Activated T-cell treated with anti-CD3 and anti-CD28 coated beads for 24 hours (primary cell): Measurements from ENCODE around the gene C18orf54.
"Not testable (repeated sequence)": the region's sequence is repeated elsewhere in the genome, so short reads cannot be mapped to it uniquely, and the experiment has no call there.

Source experiments
- DNase-seq: peaks from one replicate; pipeline ENCODE4 v3.0.0-alpha.2; 2020; ENCODE audit warnings: low read depth

The C18orf54 gene

DNA sequence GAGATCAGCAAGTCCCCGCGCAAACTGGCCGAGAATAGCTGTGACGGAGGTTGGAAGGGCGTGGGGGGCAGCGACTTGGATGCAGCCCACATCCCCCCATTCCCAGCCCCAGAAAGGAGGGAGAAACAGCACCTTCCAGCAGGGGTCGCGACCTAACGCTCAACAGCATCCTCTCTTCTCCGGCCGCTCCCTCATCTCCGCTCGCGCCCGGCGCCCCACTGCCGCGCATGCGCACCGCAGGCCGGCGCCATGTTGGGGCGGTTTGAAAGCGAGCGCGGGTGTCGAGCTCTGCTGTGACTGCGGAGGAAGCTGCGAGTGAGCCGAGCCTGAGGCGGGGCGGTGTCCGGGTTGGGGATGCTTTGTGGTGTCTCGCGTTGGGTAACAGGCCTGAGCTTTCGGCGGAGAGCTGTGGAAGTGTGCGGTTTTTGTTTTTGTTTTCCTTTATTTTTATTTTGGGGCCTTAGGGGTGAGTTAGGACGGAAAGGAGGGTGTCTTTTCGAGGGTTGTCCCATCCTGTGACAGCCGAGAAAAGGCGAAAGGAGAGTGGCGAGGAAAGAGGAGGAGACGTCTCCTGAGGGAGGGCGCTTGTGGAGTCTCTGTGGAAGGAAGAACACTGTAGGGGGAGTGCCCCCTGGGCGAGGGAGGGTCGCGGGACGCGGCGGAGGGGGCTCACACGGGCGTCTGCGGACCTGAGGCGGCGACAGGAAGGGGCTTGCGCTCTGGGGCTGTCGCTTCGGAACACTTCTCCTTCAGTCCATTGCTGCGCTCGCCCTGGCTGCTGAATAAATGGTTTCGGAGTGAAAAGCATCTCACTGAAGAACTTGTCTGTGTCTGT is at the start of gene C18orf54, which contains the start of gene STARD6:
Gene C18orf54, plus strand, starts transcription at position 247 of the 835 bp plus-strand sequence. CDS start 2,667 bp downstream, outside the sequence.
Gene STARD6, minus strand, starts transcription at position 199 of the 835 bp plus-strand sequence. CDS start 3,285 bp downstream, outside the sequence.
- DNase-seq: peak; percentile 86

DNA sequence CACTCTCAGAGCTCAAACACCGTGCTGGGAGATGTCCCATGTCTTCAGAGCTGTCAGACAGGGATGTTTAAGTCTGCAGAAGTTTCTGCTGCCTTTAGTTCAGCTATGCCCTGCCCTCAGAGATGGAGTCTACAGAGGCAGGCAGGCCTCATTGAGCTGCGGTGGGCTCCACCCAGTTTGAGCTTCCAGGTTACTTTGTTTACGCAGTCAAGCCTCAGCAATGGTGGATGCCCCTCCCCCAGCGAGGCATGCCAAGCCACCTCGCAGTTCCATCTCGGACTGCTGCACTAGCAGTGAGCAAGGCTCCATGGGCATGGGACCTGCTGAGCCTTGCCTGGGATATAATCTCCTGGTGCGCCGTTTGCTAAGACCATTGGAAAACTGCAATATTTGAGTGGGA is 48.1 kb upstream of the C18orf54 start:
- DNase-seq: not testable (repeated sequence)

DNA sequence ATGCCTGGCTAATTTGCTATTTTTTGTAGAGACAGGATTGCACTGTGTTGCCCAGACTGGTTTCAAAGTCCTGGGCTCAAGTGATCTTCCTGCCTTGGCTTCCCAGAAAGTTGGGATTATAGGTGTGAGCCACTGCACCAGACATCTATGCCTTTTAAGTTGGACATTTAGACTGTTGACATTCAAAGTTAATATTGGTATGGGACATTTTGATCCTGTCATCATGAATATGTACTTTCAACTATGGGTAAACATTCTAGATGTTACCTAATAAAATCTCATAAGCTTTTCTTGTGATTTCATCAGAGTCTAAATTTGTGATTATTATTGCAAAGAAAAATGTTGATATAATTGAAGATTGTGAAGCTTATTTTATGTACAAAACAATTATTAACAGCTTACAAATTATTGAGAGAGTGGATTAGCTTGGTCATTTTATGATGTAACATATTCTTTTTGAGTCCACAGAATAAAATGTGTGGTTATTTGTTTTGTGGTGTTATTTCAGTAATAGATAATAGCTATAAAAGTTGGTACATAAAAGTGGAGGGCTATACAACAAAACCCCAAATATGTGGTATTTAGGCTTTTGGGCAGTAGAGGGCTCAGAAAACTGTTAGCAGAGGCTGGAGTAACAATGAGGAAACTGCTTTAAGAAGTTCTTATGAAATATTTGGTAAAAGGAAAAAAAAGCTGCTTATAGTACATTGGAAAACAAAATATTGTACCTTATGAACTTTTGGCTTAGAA is 41.5 kb upstream of the C18orf54 start:
- DNase-seq: no peak

DNA sequence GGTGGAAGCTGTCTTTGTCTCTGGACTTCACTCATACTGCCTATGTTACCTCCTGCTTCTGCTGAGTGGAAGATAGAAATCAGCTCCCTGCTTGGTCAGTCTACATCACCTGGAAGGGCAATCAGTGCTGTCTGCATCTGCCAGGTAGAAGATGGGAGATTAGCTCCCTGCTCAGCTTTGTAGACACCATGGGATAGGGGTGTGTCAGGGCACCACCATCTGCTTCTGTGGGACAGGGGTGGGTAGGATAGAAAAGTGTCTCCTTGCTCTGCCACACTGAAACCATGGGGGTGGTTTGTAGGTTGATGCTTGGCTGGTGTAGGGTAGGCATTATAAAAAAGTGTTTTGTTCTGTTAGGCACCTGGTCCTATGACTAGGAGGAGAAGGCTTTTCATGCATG is 34.1 kb upstream of the C18orf54 start:
- no peak for DNase-seq

DNA sequence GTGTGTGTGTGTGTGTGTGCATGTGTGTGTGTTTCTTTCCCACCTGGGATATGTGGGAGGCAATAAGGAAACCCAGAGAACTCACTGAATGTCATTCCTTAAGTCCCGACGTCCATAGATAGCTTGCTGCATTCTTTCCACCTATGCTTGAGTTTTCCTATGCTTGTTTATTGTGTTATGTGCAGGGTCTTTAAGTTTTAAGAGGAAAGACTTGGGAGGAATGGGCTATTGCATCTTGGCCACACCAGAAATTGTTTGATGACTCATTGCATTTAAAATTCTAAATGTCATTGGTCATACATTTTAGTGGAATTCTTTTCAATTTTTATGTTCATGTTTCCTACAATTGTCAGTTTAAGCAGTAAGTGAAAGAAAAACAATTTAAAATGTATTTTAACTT is 33.7 kb upstream of the C18orf54 start:
- no peak for DNase-seq

DNA sequence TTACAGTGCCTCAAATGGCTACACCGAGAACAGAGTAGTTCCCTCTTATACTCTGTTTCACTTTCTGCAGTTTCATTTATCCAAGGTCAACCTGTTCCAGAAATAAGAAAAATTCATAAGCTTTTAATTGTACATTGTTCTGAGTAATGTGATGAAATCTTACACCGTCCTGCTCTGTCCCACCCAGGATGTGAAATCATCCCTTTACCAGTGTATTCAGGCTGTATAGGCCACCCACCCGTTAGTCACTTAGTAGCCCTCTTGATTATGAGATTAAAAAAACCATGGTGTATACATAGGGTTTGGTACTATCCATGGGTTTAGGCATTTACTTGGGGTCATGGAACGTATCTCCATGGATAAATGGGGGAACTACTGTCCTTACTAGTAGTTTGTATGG is 29.9 kb upstream of the C18orf54 start:
- DNase-seq: no peak

DNA sequence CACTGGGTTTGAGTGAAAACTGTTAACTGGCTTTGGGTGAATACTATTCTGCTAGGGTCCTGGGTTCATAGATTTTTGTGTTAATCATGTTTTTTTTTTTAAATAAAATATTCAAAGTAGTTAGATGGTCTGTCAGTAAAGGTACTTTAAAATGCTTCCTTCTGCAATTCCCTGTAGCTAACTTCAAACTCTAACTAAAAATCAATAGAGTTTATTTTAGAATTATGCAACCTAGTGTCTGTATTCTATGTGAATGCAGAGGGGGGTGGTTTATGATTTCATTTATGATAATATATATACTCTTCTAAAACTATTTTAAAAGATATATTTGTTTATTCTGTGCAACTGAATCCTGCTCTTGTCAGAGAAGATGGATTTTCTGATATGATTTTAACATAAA is 27.9 kb upstream of the C18orf54 start:
- DNase-seq: no peak

DNA sequence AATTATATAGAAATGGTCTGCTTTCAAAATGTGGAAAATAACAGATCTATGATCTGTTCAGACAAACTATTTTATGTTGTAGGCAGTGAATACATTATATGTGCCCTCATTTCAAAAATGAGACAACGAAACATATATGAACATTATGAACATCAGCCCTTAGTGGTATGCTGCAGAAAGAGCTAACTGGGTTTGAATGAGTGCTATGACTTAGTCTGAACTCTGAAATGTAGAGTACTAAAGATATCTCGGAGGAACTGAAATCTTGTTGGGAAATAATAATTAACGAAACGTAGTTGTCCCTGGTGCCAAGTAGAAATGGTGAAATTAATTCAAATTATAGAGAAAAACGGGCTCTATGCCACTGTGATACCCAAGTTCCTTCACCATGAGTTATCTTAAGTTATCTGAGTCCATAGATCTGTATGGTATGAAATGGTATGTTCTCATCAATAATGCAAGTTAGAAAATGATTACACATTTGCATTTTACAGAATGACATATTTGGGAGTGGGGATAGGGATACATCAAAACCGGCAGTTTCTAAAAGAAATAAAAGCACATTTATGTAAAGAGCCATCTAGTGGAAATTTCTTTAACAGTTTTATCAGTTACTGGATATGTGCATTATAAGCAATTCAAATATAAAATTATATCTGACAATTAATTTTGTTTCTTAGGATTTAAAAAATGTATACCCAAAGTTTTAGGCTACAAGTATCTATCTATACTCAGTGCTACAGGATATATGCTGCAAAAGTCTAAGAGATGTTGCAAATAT is 26.7 kb upstream of the C18orf54 start:
- DNase-seq: no peak

DNA sequence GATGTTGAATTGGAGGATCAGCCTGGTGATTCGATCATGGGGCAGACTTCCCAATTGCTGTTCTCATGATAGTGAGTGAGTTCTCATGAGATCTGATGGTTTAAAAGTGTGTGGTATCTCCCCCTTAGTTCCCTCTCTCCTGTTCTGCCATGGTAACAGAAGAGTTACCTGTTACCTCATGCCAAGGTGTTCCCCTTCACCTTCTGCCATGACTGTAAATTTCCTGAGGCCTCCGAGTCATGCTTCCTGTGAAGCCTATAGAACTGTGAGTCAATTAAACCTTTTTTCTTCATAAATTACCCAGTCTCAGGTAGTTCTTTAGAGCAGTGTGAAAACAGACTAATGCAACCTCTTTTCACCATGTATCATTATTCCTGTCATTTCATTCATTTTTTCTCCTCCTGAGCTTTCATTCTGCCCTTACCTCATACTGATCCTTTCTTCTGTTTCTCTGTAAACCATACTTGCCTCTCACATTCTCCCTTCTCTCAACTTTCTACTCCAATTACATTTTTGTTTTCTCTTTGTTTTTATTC is 22.0 kb upstream of the C18orf54 start:
- DNase-seq: no peak

DNA sequence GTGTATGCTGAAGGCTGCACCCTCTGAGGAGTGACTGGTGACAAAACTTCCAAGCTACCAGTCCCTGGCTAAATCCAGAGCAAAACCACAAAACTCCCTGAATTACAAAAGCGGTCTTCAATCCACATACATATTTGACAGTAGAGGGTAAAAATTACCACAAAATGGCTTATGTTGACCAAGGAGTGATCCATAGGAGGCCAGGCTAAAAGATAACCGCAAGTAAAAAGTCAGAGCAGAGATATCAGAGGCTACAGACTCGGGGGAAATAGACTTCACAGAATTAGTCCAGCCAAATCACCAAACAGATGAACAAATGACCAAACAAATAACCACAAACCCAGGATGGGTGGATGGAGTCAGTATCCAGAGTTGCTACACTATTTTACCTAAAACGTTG is 19.5 kb upstream of the C18orf54 start:
- DNase-seq: no peak

DNA sequence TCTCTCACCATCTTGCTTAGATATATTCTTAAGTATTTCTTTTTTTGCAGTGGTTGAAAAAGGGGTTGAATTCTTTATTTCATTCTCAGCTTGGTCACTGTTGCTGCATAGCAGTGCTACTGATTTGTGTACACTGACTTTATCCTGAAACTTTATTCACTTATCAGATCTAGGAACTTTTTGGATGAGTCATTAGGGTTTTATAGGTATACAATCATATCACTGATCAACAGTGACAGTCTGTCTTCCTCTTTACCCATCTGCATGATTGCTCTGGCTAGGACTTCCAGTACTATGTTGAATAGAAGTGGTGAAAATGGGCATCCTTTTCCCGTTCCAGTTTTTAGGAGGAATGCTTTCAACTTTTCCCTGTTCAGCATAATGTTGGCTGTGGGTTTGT is 6.5 kb upstream of the C18orf54 start:
- DNase-seq: no peak

DNA sequence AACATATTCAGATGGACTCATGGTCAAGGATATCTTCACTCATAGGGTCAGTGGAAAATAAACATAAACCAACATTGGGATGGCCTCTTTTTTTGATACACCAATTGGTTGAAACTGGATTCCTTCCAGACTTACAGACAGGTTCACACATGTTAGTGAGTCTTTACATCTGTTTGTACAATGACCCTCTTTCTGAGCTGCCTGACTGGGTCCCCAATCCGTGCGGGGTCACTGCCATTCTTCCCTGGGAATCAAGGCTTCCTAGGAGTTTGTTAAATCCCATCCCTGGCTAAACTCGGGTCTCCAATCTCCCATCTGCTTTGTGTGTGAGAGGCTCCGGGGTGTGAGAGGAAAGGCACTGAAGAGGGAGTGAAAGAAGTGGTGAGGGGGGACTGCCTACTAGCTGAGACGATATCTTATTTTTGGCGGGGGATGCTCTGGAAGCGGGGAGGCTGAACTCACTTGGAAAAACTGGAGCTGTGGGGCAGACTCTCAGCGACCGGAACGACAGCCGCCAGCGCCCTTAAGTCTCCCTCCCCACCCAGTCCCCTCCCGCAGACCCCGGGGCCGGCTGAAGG is 535 bp upstream of the C18orf54 start:
- no peak for DNase-seq

DNA sequence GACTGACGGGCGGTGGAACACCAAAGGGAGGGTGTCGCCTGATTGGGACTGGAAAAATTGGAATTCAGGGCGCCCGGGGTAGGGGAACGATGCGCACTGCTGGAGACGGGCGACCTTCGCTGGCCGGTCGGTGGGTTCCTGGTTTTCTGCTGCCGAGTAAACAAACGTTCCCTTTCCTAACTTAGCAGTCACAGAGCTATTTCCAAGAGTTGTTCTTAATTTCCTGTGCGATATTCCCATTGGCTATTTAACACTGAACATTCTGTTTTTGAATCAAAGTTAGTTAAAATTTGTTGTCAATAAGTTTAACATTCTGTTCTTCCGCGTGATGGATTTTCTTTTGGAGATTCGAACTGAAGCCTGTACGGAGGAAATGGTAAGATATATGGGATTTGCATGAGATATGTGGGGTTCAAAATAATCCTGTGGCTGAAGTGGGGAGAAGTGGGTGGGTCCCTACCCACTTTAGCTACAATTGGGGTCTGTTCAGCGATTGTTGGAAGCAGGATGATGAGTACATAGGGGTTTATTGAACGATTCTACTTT is 862 bp downstream of the C18orf54 start:
- DNase-seq: no peak

DNA sequence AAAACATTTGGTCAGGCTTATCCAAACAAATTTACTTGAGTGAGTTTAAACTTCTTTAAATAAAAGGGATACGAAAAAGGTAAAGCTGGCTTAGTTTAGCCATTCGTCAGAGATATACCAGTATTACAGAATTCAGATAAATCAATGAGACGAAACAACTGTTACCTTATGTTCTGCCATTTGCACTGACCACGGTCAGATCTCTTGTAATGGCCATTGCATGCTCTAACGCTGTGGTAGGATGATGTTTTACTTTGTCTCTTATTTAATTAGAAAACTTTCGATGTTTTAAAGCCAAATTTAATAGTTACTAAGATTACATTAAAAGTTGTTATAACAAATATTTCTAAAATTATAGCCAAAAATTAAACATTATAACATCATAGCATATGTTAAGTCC is 1.5 kb downstream of the C18orf54 start:
- DNase-seq: no peak

DNA sequence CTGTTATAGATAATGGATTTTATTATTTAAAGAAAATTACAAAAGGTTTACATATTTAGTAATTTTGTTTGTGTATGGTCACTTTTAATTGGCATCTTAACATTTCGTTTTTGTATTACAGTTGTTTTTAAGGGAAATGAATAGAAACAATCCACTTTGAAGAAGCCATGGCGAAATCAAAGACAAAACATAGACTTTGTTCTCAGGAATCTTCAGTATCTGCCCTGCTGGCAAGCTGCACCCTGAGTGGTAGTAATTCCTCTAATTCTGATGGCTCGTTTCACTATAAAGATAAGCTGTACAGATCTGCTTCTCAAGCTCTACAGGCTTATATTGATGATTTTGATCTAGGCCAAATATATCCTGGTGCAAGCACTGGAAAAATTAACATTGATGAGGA is 2.7 kb downstream of the C18orf54 start:
- no peak for DNase-seq

DNA sequence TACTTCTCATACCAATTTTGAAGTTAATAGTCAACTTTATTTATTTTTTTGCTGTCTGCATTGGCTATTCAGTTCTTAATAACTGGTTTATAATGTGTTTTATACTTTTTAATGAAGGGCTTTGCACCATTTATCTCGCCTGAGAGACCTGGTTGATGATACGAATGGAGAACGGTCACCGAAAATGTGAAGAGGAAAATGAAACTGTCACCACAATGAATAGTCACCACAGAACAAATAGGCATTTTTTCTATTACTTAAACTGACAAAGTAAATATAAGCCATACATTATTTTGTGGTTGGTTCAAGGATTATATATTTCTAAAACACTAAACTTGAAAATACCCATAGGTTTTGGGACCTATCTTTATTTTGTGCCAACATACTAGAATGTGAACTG is 20.4 kb downstream of the C18orf54 start:
- no peak for DNase-seq

DNA sequence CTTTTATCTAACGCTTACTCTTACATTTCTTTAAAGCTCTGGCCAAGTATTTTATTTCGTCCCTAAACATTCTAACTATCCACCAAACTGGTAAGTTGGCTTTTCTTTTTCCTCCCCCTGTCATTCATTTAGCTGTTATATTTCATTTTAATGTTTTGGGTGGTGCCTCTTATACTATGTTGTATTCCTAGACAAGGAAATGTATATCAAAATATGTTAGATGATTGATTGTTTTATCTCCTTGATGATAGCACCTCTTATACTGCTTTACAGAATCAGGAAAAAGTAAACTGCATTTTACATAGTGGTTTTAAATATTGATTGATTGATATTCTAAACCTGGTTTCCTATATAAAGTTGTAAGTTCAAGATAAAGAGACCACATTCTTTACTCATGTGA is 23.9 kb downstream of the C18orf54 start:
- DNase-seq: no peak

DNA sequence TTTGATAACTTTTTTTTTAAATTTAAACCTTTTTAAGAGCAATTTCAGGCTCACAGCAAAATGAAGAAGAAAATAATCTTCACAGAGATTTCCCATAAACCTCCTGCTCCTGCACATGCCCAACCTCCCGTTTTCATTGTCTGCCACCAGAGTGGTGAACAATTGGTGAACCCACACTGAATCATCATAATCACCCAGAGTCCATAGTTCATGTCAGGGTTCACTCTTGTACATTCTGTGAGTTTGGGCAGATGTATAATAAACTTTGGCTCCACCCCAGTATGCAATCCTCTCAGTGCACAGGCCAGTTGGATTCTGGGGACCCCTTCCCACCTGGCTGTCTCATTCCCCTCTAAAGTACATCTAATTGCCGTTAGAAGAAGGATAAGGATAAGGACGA is 24.4 kb downstream of the C18orf54 start:
- no peak for DNase-seq

DNA sequence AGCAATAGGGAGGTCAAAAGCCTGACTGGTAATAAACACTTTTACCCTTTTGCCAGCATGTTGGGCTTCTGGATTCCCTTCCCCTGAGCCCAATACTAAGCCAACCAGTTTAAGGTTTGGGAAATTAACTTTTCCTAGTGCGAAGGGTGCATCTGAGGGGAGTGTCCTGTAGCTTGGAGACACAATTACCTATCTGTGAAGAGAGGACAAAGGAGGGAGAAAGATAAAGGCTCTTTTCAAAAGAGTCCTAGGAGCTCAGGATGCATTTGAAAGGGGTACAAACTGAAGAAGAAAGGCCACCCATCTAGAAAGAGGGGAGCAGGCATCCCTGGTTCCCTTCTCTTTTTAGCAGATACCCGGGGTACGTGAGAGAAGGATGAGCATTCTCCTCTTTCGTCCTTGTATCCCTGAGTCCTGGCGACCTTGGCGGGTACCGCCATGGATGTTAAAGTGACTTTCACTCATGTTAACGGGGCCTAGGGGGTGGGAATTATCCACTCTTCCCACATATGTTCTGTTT is 25.1 kb downstream of the C18orf54 start:
- no peak for DNase-seq

DNA sequence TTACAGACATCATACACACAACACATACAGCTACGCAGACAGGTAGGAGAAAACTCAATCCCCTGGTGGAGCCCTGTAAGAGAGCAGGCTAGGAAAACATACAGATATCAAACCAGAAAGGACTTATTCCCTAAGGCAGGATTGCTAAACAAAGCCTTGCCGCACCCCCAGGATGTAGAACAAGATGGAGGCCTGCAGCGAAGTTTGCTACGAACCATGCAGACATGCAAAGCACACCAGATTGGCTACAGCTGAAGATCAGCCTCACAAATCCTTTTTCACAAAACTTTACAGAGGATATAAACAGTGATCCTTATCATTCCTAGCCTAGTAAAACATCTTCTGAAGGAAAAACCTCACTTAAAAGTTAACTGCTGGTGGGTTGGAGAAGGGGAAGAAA is 28.3 kb downstream of the C18orf54 start:
- DNase-seq: no peak

DNA sequence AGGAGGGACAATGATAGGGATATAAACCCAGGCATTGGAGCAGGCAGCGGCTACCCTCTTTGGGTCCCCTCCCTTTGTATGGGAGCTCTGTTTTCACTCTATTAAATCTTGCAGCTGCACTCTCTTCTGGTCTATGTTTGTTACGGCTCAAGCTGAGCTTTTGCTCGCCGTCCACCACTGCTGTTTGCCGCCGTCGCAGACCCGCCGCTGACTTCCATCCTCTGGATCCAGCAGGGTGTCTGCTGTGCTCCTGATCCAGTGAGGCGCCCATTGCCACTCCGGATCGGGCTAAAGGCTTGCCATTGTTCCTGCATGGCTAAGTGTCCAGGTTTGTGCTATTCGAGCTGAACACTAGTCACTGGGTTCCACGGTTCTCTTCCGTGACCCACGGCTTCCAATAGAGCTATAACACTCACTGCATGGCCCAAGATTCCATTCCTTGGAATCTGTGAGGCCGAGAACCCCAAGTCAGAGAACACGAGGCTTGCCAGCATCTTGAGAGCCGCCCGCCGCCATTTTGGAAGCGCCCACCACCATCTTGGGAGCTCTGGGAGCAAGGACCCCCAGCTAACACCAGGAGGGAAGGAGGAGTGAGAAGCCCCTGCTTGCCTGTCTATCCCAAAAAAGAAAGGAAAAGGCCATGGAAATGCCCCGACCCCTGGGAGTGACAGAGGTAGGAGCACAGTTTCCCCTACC is 29.2 kb downstream of the C18orf54 start:
- not testable (repeated sequence) for DNase-seq
